ENCODE data around the gene ADAP1. TPM values are rescaled to one million over a fixed set of nuclear protein-coding genes. Genes with fewer than 3 reads are reported as not detected.

ADAP1 gene
- total and polyA plus RNA-seq, 2 of the 8 experiments (the other 6 are each of a cell fraction or from before 2014, with no cell fraction given), result 5.8 to 6.1 TPM

- TF ChIP-seq GABPA (IDR thresholded peaks at IDR 0.05; ENCODE audit: borderline replicate concordance, insufficient read depth, low read length), result peak; percentile 33; the same call in 1 of the 2 replicates
- no peak for TF ChIP-seq SUZ12 (IDR thresholded peaks at IDR 0.05; ENCODE audit: low read length)
- TF ChIP-seq ATF2 (IDR thresholded peaks at IDR 0.05; ENCODE audit: low read length), result no peak
- no peak for TF ChIP-seq BACH1 (IDR thresholded peaks at IDR 0.05; ENCODE audit: low read length)
- no peak for TF ChIP-seq SIX5 (IDR thresholded peaks at IDR 0.05; ENCODE audit: low read depth, low read length)
- no peak for TF ChIP-seq USF2 (IDR thresholded peaks at IDR 0.05; ENCODE audit: low read length)
- TF ChIP-seq MAX (IDR thresholded peaks at IDR 0.05), result peak; percentile 51
- peak in 1 of 3 experiments; percentile 5; a peak in 1 of 4 replicates for TF ChIP-seq CTCF (IDR thresholded peaks at IDR 0.05; ENCODE audit: control extremely low read depth in 1 of 3, insufficient read depth in 1 of 3, low read depth in 1 of 3, low read length in 3 of 3)
- TF ChIP-seq JUND (IDR thresholded peaks at IDR 0.05; ENCODE audit: low read length), result no peak
- TF ChIP-seq GTF2F1 (IDR thresholded peaks at IDR 0.05; ENCODE audit: borderline replicate concordance, low read depth, low read length), result no peak
- TF ChIP-seq TCF12 (IDR thresholded peaks at IDR 0.05; ENCODE audit: low read depth, low read length), result no peak
- no peak for TF ChIP-seq JUN (IDR thresholded peaks at IDR 0.05; ENCODE audit: low read depth, low read length)
- TF ChIP-seq CHD1 (IDR thresholded peaks at IDR 0.05; ENCODE audit: low read depth, low read length), result no peak
- TF ChIP-seq CEBPB (IDR thresholded peaks at IDR 0.05; ENCODE audit: low read depth, low read length), result peak; percentile 59; the same call in 1 of the 2 replicates
- TF ChIP-seq CREB1 (IDR thresholded peaks at IDR 0.05), result no peak
Observed at GRCh38 chr7:957418-958220, 3.1 kb upstream of the ADAP1 start (continued).
